Thoracic aorta (tissue), 2 donors: ENCODE data around the gene CDH12. TPM values are rescaled to one million over a fixed set of nuclear protein-coding genes. Genes with fewer than 3 reads are reported as not detected.

Experiments used
- ATAC-seq: fragments of 150-250 bp; one replicate; pipeline ENCODE4 v1.8.0; 2017; ENCODE audit warnings: low read depth; ENCODE audit not compliant: insufficient number of reproducible peaks, low FRiP score
- DNase-seq: peaks from one replicate; pipeline ENCODE4 v3.0.0-alpha.2; 2020; ENCODE audit warnings: low spot score
- H3K27ac ChIP-seq, 2 donors: fragments of 200-600 bp; sonication (generic); 1 replicate in 1 of 2; 2 replicates in 1 of 2; pipeline ENCODE4 v1.5.1; 2016; ENCODE audit warnings: mild to moderate bottlenecking in 2 of 2, moderate library complexity in 2 of 2
- H3K27me3 ChIP-seq: fragments of 200-600 bp; sonication (generic); replicated peaks from 2 replicates; pipeline ENCODE4 v1.6.0; 2016; ENCODE audit warnings: mild to moderate bottlenecking; ENCODE audit not compliant: insufficient read depth
- H3K36me3 ChIP-seq: fragments of 200-600 bp; sonication (generic); one replicate; pipeline ENCODE4 v1.5.1; 2016
- H3K4me1 ChIP-seq, 2 donors: fragments of 200-600 bp; sonication (generic); 1 replicate in 1 of 2; 2 replicates in 1 of 2; pipeline versions ENCODE4 v1.5.1 to v1.6.0; 2016; ENCODE audit warnings: low read depth in 2 of 2, mild to moderate bottlenecking in 1 of 2; ENCODE audit not compliant: control insufficient read depth in 1 of 2
- H3K4me3 ChIP-seq: fragments of 200-600 bp; sonication (generic); 2 replicates; pipeline ENCODE4 v1.5.1; 2016; ENCODE audit warnings: mild to moderate bottlenecking
- H3K9me3 ChIP-seq: fragments of 200-600 bp; sonication (generic); 2 replicates; pipeline ENCODE4 v1.5.1; 2016
- CTCF ChIP-seq: fragments of 200-600 bp; sonication (generic); IDR thresholded peaks from one replicate; pipeline ENCODE4 v1.5.1; 2019; ENCODE audit warnings: antibody characterized with exemption
- total RNA-seq, 2 donors: library from RNA; depleted of rRNA; stranded (reverse); fragments of >200 nt; gene quantifications; one replicate each; pipeline versions ENCODE4 v1.1.0 to v1.2.3, GENCODE V29; 2016

The CDH12 gene
- total RNA-seq, 2 donors from 2014 or later, result not detected

GRCh38 chr5:21792748-21793147, 1060.4 kb downstream of the CDH12 start:
- no peaks in the 10 kb centered on the region for H3K4me1 ChIP-seq
- DNase-seq (no peak), ATAC-seq (no peak)

GRCh38 chr5:21791304-21791703, 1061.8 kb downstream of the CDH12 start:
- TF ChIP-seq CTCF, result no peak
- Histone ChIP-seq H3K4me1 (no peaks in the 10 kb centered on the region), H3K4me3 (no peak overlapping the region), H3K27me3 (no peaks in the 10 kb centered on the region), H3K27ac (no peak overlapping the region), H3K36me3 (no peaks in the 10 kb centered on the region), H3K9me3 (no peaks in the 10 kb centered on the region)
- no peak for DNase-seq
- ATAC-seq, result no peak

More at GRCh38 chr5:21792748-21793147, 1060.4 kb downstream of the CDH12 start:
- Histone ChIP-seq H3K4me3 (no peak overlapping the region), H3K27ac (no peak overlapping the region), H3K27me3 (no peaks in the 10 kb centered on the region), H3K36me3 (no peaks in the 10 kb centered on the region), H3K9me3 (no peaks in the 10 kb centered on the region)
- no peak for TF ChIP-seq CTCF

- no peak overlapping the region for H3K4me3 ChIP-seq
- DNase-seq (no peak), ATAC-seq (no peak)
- H3K27ac ChIP-seq, result no peak overlapping the region
- no peaks in the 10 kb centered on the region for H3K9me3 ChIP-seq
- no peak for TF ChIP-seq CTCF
- no peaks in the 10 kb centered on the region for H3K4me1 ChIP-seq
- no peaks in the 10 kb centered on the region for H3K36me3 ChIP-seq
- no peaks in the 10 kb centered on the region for H3K27me3 ChIP-seq
Measured at GRCh38 chr5:21784487-21784886, 1068.7 kb downstream of the CDH12 start.

GRCh38 chr5:21783074-21783679, 1070.0 kb downstream of the CDH12 start:
- no peak for DNase-seq
- Histone ChIP-seq H3K4me3 (no peak overlapping the region), H3K4me1 (no peaks in the 10 kb centered on the region), H3K27me3 (no peaks in the 10 kb centered on the region), H3K36me3 (no peaks in the 10 kb centered on the region), H3K9me3 (no peaks in the 10 kb centered on the region), H3K27ac (no peak overlapping the region)
- no peak for ATAC-seq
- no peak for TF ChIP-seq CTCF

GRCh38 chr5:21776466-21776865, 1076.7 kb downstream of the CDH12 start:
- H3K4me3 ChIP-seq, result no peak overlapping the region
- no peak for TF ChIP-seq CTCF
- no peaks in the 10 kb centered on the region for H3K27me3 ChIP-seq
- no peak for ATAC-seq
- no peak overlapping the region for H3K27ac ChIP-seq
- no peaks in the 10 kb centered on the region for H3K9me3 ChIP-seq
- H3K36me3 ChIP-seq, result no peaks in the 10 kb centered on the region
- H3K4me1 ChIP-seq, result no peaks in the 10 kb centered on the region
- DNase-seq, result no peak
